ENCODE measurements around the gene ERC1.

DNA sequence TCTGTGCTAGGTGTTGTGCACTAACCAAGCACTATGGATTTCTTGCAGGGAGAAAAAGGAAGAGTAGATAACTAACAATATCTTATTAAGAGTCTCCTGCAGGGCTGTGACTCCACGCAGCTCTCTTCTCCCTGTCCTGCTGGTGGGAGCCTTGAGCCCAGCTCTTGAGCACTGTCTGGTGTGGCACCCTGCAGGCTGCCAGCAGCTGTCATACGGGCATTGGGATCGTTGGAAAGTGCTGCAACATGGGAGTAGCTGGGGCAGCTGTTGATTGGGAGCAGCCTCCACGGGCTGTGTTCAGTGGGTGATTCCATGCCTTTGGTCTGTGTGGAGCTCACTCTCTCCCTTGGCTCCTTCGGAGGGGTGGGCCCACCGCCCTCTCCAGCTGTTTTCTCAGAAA lies 478.0 kb downstream of the ERC1 start:
- no peak for TF ChIP-seq POLR2A (IDR thresholded peaks at IDR 0.05)
- TF ChIP-seq, protein P1, sequence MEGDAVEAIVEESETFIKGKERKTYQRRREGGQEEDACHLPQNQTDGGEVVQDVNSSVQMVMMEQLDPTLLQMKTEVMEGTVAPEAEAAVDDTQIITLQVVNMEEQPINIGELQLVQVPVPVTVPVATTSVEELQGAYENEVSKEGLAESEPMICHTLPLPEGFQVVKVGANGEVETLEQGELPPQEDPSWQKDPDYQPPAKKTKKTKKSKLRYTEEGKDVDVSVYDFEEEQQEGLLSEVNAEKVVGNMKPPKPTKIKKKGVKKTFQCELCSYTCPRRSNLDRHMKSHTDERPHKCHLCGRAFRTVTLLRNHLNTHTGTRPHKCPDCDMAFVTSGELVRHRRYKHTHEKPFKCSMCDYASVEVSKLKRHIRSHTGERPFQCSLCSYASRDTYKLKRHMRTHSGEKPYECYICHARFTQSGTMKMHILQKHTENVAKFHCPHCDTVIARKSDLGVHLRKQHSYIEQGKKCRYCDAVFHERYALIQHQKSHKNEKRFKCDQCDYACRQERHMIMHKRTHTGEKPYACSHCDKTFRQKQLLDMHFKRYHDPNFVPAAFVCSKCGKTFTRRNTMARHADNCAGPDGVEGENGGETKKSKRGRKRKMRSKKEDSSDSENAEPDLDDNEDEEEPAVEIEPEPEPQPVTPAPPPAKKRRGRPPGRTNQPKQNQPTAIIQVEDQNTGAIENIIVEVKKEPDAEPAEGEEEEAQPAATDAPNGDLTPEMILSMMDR (IDR thresholded peaks at IDR 0.05), result no peak

All from uterus (tissue), 2 donors.